AG04450 (cell line): Measurements from ENCODE around the gene GOLGA6C. TPM values are rescaled to one million over a fixed set of nuclear protein-coding genes. Genes with fewer than 3 reads are reported as not detected.

ENCODE experiments used
- CTCF ChIA-PET: fragments of 300-600, 350-600 bp; formaldehyde crosslinking; extraction: SDS; loops from one replicate; lab custom pipeline; 2022; ENCODE audit warnings: antibody characterized with exemption, inconsistent platforms; lab: Charles Lee
- POLR2A ChIA-PET: fragments of 350-600 bp; formaldehyde crosslinking; extraction: SDS; loops from one replicate; lab custom pipeline; 2021; ENCODE audit warnings: antibody characterized with exemption, inconsistent platforms; lab: Yijun Ruan, JAX
- DNase-seq: peaks from one replicate; pipeline ENCODE4 v3.0.0-alpha.2; 2011; ENCODE audit warnings: low read depth, low spot score
- H3K27ac ChIP-seq: one replicate; pipeline ENCODE4 v1.5.1; 2012; ENCODE audit warnings: low read depth, low read length, control low read depth
- H3K27me3 ChIP-seq: one replicate; pipeline ENCODE4 v1.6.0; 2012; ENCODE audit warnings: low read length; ENCODE audit not compliant: control insufficient read depth, insufficient read depth
- H3K4me3 ChIP-seq: 2 replicates; pipeline ENCODE4 v1.5.1; 2011; ENCODE audit warnings: mild to moderate bottlenecking, low read depth, low read length, control low read depth
- H3K9me3 ChIP-seq: 2 replicates; pipeline ENCODE4 v1.5.1; 2012; ENCODE audit warnings: low read length; ENCODE audit not compliant: control insufficient read depth, insufficient read depth
- polyA plus RNA-seq: library from polyadenylated mRNA; depleted of rRNA; stranded (reverse); fragments of >200 nt; gene quantifications from 2 replicates; pipeline ENCODE4 v1.2.3, GENCODE V29; 2011
- TF ChIP-seq, protein P1 (sequence below): IDR thresholded peaks from 2 replicates; pipeline ENCODE4 v1.5.1; 2011; ENCODE audit warnings: low read depth, low read length, control low read depth, inconsistent platforms

GOLGA6C gene
- polyA plus RNA-seq, 1 experiment = not detected

- no peak for DNase-seq
- TF ChIP-seq, protein P1, sequence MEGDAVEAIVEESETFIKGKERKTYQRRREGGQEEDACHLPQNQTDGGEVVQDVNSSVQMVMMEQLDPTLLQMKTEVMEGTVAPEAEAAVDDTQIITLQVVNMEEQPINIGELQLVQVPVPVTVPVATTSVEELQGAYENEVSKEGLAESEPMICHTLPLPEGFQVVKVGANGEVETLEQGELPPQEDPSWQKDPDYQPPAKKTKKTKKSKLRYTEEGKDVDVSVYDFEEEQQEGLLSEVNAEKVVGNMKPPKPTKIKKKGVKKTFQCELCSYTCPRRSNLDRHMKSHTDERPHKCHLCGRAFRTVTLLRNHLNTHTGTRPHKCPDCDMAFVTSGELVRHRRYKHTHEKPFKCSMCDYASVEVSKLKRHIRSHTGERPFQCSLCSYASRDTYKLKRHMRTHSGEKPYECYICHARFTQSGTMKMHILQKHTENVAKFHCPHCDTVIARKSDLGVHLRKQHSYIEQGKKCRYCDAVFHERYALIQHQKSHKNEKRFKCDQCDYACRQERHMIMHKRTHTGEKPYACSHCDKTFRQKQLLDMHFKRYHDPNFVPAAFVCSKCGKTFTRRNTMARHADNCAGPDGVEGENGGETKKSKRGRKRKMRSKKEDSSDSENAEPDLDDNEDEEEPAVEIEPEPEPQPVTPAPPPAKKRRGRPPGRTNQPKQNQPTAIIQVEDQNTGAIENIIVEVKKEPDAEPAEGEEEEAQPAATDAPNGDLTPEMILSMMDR = no peak
- no peak overlapping the region for H3K4me3 ChIP-seq
- no peak overlapping the region for H3K27ac ChIP-seq
- H3K27me3 ChIP-seq = no peaks in the 10 kb centered on the region
- no peaks in the 10 kb centered on the region for H3K9me3 ChIP-seq
- POLR2A ChIA-PET = no interaction called here
- CTCF ChIA-PET = no interaction called here
Observed at GRCh38 chr15:75212200-75212858, 45.8 kb upstream of the GOLGA6C start.

DNA sequence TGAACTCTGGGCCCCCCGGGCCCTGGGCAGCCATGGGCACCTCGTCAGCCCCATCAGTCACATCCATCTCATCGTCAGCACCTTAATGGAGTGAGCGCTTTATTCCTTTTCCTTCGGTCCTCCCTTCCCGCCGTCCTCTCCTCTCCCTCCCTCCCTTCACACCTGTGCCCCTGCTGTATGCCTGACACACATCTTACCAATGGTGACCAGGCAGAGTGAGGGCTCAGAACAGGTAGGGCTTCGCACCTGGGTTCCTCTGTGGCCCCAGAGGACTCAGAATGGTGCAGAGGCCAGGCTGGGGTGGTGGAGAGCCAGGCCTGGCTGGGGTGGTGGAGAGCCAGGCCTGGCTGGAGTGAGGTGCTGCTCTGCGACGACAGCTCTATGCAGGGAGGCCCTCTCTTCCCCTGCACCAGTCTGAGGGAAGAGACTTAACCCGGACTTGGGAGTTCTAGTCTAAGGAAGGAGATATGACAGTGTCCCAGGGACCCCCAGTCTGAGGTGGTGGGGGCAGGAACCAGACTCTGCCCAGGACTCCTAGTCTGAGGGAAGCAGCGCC is 44.8 kb upstream of the GOLGA6C start:
- DNase-seq = no peak
- Histone ChIP-seq H3K27me3 (no peaks in the 10 kb centered on the region), H3K4me3 (no peak overlapping the region), H3K9me3 (no peaks in the 10 kb centered on the region), H3K27ac (no peak overlapping the region)
- TF ChIP-seq, protein P1 = no peak
- POLR2A ChIA-PET = no interaction called here
- CTCF ChIA-PET = no interaction called here

- Histone ChIP-seq H3K4me3 (no peak overlapping the region), H3K27ac (no peak overlapping the region), H3K9me3 (no peaks in the 10 kb centered on the region), H3K27me3 (no peaks in the 10 kb centered on the region)
- ChIA-PET CTCF (no interaction called here), POLR2A (no interaction called here)
- DNase-seq = no peak
- TF ChIP-seq, protein P1 = no peak
Observed at GRCh38 chr15:75213768-75214221, 44.3 kb upstream of the GOLGA6C start.

DNA sequence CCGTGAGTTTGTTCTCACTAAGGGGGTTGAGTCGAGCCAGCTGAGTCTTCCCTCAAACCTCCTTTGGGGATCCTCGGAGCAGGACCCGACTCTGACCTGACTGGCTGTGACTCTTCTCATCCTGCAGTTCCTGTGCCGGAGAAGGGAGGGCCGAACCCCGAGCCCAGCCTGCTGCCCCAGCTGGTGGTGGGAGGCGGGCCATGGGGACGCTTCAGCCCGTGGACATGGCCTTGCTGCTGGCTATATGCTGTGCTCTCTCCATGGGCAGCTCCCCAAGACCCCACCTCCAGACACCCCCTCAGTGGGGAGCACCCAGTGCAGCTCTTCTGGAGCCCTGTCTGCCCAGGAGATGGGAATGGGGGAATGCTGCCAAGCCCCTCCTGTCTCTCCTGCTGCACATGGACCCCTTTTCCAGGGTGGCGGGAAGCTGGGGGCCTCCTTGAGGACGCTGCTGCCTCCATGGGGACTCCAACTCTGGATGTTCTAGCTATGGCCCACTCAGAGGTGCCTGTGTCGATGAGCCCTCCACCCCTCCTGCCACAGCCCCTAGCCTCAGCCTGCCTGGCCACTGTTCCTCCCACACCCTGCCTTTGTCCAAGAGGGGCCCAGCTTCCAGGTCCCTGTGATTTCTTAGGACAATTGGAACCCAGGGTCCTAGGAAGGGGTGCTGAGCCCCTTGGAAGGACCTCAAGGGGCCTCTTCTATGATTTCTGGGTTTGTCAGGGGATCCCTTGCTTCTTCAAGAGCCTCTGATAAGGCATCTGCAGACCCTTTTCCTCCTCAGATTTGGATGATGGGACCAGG is 43.6 kb upstream of the GOLGA6C start:
- TF ChIP-seq, protein P1 = no peak
- no peak for DNase-seq
- H3K9me3 ChIP-seq = no peaks in the 10 kb centered on the region
- H3K27me3 ChIP-seq = no peaks in the 10 kb centered on the region
- no peak overlapping the region for H3K27ac ChIP-seq
- no peak overlapping the region for H3K4me3 ChIP-seq
- ChIA-PET POLR2A (no interaction called here), CTCF (interaction anchor here (0.9 to 1.1 kb wide), 2 partner anchors 10 to 13 kb away, joined by 4 read pairs; partner anchors contain the start of gene C15orf39)
